ENCODE measurements around the gene CYREN.
"Not testable (repeated sequence)": the region's sequence is repeated elsewhere in the genome, so short reads cannot be mapped to it uniquely, and the experiment has no call there.

The CYREN gene

DNA sequence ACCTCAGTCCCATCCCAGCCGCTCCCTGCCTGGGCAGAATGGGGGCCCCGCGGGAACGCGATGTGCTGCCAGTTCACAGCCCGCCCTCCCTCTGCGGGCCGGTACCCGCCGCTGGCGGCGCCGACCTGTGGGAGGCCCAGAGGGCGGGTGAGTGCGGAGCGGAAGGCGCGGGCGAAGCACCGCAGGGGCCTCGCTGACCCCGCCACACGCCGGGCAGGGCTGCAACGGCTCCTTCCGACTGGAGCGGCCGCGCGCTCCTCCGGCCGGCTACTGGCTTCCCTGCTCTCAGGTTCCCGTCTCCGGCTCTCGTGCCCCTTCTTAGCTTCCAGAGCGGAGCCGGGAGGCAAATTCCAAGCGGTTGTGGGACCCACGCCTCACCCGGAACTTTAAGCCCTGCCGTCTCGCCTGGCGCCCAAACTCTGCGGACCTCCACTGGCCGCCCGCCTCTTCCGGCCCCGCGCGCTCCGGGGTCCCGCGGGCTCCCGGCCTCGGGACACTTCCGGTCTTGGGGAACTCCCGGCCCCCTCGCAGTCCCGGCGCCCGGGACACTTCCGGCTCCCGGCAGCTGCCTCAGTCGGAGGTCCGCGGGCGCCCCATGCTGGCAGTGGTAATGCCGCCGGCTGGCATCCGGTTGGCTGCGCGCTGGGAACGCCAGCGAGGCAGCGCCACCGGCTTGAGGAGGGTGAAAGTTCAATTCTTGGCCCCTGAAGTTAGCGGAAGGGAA is at the start of gene CYREN:
Gene CYREN, minus strand, starts transcription at position 434 of the 724 bp plus-strand sequence. CDS start 1,785 bp downstream, outside the sequence.
- DNase-seq (ENCODE audit: low spot score), result peak; percentile 94

- peak; percentile 71 for DNase-seq (ENCODE audit: low spot score)
Observed at GRCh38 chr7:135217645-135218509, 47.4 kb upstream of the CYREN start.

- no peak for DNase-seq (ENCODE audit: low spot score)
Observed at GRCh38 chr7:135215698-135216097, 45.2 kb upstream of the CYREN start.

DNA sequence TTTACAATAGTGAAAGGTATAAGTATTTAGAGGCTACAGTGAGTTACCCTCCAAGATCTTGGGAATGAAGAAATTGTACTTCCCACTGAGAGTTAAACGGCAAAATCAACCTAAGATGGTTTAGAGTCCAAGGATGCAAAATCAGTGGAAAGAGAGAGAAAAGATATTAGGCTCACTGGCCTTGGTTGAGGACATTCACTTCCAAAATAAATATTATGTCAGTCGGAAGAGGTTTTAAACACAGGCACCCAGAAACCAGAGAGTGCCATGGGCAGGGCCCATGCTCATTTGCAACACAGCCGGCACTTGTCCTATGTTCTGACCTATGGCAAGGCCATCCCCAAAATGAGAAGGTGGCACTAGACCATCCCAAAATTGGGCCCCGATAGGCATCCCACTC is 44.7 kb upstream of the CYREN start:
- DNase-seq (ENCODE audit: low spot score), result no peak

DNA sequence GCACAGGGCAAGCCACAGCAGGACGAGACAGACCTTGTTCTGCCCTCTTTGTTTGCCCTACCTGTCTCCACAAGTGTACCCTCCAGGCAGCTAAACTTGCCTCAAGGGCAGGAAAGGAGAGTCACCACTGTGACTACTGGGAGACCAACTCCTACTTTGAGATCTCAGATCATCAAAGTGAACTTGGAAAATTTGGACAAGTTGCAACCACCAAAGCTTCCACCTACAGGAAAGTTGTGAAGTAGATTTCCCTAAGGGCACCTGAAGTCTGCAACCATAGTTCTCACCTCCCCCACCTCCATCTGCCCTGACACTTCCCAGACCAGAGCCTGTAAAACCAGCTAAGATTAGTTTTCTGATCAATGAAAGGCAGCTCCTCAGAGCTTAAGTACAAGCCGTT is 43.3 kb upstream of the CYREN start:
- DNase-seq (ENCODE audit: low spot score), result no peak

DNA sequence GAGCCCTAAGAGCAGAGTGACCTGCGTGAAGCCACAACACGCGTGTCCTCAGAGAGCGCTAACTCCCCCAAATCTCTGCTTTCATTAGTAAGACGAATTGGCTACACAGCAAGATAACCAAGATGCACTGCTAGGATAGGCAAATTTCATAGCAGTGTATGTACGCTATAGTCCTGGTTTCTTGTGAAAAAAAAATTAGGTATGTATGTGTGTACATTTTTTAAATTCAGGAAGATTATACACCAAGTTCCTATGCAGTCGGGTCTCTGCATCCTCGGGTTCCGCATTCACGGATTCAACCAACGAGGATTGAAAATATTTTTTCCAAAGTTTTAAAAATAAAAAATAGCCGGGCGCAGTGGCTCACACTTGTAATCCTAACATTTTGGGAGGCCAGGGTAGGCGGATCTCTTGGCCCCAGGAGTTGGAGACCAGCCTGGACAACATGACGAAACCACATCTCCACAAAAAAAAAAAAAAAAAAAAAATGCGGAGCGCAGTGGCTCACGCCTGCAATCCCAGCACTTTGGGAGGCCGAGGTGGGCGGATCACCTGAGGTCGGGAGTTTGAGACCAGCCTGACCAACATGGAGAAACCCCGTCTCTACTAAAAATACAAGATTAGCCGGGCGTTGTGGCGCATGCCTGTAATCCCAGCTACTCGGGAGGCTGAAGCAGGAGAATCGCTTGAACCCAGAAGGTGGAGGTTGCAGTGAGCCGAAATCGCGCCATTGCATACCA is 41.6 kb upstream of the CYREN start:
- DNase-seq (ENCODE audit: low spot score), result not testable (repeated sequence)

DNA sequence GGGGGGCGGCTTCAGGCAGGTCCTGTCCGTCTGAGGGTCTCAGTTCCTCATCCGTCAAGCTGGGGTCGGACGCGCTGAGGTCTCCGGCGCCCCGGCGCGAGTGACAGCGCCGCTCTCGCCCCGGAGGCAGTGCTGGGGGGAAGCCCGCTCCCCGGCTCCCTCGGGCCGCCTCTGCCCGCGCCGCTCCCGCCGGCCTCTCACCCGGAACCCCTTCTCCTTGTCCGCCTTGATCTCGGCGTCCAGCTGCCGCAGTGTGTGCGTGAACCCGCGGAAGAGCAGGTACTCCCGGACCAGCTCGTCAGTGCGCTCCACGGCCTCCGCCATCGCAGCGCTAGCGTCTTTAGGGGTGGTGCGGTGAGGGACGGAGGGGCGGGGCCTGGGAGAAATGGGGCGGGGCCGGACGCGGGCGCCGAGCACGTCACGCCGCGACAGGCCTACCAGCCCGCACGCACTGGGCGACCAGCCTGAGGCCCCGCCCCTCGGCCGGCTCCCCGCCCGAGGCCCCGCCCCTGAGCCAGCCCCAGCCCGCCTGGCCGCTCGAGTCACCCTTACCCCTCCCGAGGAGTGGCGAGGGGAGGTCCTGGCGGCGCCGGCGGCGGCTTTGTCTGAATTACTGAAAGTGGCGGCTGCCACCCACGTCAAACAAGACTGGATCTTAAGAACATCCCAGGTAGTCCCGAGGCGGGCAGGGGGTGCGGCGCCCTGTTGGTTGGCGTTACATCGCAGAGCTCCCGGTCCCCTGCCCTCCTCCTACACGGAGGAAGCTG is 40.9 kb upstream of the CYREN start, which contains the start of gene WDR91:
Gene WDR91, minus strand, starts transcription at position 348 of the 767 bp plus-strand sequence. Its CDS starts 24 bp downstream, at position 324.
- peak; percentile 83 for DNase-seq (ENCODE audit: low spot score)

DNA sequence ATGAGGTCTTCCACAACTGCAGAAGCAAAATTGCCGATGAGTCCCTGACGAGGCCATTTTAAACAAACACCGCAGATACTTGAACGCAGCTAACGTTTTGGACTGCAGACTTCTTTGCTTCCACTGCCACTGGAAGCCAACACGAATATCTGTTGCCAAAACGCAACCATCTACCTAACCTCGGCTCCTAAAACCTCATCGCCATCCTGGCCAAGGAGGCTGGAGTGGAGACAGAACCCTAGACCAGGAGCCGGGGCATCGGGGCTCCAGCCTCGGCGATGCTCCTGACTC is 40.3 kb upstream of the CYREN start:
- peak; percentile 29 for DNase-seq (ENCODE audit: low spot score)

DNA sequence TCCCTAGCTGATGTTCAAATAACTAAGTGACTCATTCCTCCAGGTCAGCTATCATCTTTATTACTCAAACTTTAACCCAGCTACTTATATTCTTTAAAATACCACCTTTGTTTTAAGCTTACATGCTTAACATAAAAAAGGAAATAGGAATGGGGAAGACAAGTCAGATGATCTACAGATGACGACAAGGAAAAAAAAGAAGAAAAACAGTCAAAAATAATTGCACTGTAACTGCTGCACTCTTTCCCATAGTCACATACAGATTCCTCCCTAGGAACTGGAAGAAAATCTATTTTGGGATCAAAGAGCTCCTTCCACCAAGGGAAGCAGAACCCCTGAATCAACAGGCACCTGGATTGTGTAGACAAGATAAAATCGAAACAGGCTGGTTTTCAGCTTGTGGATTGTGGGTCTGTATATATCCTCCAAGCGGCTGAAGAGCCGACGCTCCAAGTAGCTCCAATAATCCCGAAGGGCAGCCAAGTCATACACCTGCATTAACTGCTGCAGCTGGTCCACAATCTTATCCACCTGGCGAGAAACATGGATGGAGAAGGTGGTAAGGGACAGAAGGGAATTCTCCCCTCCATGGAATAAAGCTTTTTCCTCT is 38.8 kb upstream of the CYREN start:
- DNase-seq (ENCODE audit: low spot score), result no peak

DNA sequence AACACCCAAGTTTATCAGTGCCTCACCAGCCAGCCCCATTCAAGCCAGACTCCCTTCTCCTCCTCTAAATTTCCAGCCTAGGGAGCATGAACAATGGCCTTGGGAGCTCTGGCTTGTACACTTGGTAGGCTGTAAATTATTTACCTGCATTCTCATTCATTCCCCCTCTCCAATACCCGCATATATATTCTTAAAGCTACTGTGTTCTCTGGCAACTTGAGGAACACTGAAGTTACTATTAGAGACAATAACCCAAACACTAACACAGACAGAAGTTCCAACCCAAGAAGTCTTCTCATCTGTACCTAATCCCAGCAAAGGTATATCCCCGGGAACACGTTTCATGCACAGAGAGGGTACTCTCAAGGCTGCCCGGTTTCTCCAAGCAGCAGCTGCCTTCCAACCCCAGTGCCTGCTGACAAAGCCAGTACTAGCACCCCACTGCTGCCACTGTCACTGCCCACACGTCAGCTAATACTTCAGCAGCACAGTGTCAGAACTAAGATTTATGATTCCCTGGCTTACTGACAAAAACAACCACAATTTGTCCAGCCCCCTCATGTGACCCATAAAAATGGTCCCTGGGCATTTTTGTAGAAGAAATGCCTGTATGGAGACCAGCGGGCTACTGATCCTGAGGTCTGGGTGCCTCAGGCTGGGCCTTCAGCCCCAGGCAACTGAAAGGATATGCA is 37.7 kb upstream of the CYREN start:
- no peak for DNase-seq (ENCODE audit: low spot score)

DNA sequence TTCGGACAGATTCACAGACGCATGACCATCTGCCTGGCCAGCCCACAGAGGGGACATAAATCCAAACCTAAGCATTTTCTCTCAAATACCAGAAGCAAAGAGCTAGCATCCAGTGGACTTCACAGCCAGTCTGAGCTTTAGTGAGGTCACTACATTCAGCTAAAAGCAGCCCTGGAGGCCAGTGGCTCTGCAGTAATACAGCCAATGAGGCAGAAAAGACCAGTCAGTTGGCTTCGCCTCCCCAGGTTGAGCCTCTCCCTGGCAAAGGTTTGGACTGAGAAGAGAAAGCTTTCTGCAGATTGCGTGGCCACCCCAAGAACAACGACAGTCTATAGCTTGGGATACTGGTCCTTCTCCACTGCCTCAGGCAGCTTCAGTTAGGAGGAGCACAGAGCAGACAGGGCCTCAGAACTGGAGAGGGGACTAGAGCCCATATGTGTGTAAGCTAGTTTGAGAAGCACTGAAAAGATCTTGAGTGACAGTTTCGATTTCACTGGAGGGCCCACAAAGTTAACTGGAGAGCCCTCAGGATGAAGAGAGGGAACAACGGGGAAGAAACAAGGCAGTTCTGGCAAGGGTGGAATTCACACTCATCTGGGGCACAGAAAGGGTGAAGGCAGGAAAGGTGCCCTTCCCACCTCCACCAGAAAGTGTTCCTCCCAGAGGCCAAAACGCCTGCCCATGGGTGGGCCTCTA is 37.0 kb upstream of the CYREN start:
- DNase-seq (ENCODE audit: low spot score), result no peak

DNA sequence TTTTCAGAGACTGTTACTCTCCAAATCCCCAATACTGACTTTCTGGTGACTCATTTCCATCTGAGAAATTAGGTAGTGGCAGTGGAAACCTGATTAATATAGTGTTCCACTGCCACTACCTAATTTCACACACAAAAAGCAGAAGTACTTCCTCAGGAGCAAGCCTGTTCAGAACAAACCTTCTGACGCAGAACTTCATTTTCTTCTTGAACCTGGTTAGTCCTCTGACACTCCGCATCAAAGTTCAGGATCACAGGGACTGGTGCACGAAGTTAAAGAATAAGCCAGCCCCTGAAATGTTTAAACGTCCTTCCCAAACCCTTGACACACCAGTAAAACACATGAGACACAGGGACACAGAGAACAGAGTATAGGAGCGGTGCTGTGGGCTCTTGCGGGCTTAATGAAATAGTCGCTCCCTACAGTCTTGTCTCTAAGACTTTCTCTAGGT is 36.5 kb upstream of the CYREN start:
- DNase-seq (ENCODE audit: low spot score), result no peak

- no peak for DNase-seq (ENCODE audit: low spot score)
Observed at GRCh38 chr7:135205850-135206249, 35.3 kb upstream of the CYREN start.

DNA sequence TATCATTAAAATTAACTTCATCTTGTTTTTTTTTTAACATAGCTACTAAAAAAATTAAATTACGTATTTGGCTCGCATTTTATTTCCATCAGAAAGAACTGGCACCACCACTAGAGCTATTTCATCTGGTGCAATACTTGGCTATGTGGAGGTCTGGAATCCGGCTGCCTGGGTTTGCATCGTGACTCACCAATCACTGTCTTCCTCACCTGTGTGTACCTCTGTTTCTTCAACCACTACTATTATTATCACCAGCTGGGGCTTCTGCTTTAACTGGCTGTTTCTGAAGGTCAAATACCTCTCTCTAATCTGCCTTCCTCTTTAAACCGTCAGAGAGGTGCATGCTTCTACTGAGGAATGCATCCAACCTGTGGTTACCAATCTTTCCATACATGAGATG is 34.4 kb upstream of the CYREN start:
- no peak for DNase-seq (ENCODE audit: low spot score)

GRCh38 chr7:135204341-135204749 is 33.8 kb upstream of the CYREN start:
- no peak for DNase-seq (ENCODE audit: low spot score)

GRCh38 chr7:135201350-135201749 is 30.8 kb upstream of the CYREN start:
- DNase-seq (ENCODE audit: low spot score), result no peak

- DNase-seq (ENCODE audit: low spot score), result no peak
Observed at GRCh38 chr7:135200821-135201331, 30.4 kb upstream of the CYREN start.

- no peak for DNase-seq (ENCODE audit: low spot score)
Observed at GRCh38 chr7:135199439-135199838, 28.9 kb upstream of the CYREN start.

- no peak for DNase-seq (ENCODE audit: low spot score)
Observed at GRCh38 chr7:135197906-135198655, 27.6 kb upstream of the CYREN start.

Data from SW480 (cell line).